CD4-positive, alpha-beta T cell treated with Interleukin-2 at 100 ng/mL for 4 hours (primary cell): ENCODE measurements around the gene CHD5.
"Not testable (repeated sequence)": the region's sequence is repeated elsewhere in the genome, so short reads cannot be mapped to it uniquely, and the experiment has no call there.

Experiments
- DNase-seq: peaks from one replicate; pipeline ENCODE4 v3.0.0-alpha.2; 2020; ENCODE audit warnings: low spot score

The CHD5 gene

GRCh38 chr1:6084781-6085495 is 95.2 kb downstream of the CHD5 start:
- no peak for DNase-seq

- DNase-seq, result no peak
These were observed 96.2 kb downstream of the CHD5 start for GRCh38 chr1:6083801-6084446.

GRCh38 chr1:6083385-6083784 is 96.7 kb downstream of the CHD5 start:
- DNase-seq, result no peak

- no peak for DNase-seq
These were observed 97.6 kb downstream of the CHD5 start for GRCh38 chr1:6082430-6082971.

- no peak for DNase-seq
These were observed 98.2 kb downstream of the CHD5 start for GRCh38 chr1:6081901-6082300.

- no peak for DNase-seq
These were observed 99.7 kb downstream of the CHD5 start for GRCh38 chr1:6080469-6080868.

DNA sequence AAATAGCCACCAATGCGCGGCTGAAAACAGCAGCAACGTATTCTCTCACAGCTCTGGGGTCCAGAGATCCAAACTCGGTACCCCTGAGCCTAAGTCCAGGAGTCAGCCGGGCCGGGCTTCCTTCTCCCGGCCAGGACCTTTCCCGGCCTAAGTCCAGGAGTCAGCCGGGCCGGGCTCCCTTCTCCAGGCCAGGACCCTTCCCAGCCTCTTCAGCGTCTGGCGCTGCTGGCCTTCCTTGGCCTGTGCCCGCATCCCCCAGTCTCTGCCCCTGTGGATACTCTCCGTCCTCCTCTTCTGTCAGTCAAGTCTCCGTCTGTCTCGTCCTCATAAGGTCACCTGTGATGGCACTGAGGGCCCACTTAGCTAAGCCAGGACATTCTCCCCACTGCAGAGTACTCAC is 102.2 kb downstream of the CHD5 start:
- no peak for DNase-seq

DNA sequence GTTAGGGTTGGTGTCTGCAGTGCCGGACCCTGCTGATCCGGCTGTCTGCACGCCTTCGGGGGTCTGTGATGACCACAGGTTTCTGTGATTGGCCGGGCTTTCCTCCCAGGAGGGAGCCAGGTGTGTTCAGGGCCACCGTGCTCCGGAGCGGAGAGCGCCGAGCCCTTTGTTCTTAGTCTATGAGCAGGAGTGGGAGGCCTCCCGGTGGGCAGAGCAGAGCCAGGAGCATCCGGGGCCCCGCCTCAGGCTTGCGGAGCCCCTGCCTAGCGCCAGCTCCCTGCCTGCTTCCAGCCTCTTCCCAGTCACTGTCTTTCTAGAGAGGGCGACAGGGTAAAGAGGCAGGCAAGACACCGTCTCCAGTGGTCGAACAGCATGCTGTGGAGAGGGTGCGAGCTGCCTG is 102.6 kb downstream of the CHD5 start:
- DNase-seq, result no peak

DNA sequence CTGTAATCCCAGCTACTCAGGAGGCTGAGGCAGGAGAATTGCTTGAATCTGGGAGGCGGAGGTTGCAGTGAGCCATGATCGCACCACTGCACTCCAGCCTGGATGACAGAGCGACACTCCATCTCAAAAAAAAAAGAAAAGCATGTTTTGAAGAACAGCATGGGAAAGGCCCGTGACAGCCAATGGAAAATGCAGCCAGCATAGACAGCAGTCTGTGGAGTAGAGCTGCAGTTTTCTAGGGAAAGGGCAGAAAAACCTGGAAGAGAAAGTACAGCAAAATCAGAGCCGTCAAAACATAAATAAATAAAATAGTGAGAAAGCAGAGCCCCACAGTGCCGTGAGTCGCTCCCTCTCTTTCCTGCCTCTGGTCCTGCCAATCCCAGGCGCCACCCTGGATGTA is 103.1 kb downstream of the CHD5 start:
- DNase-seq, result not testable (repeated sequence)

DNA sequence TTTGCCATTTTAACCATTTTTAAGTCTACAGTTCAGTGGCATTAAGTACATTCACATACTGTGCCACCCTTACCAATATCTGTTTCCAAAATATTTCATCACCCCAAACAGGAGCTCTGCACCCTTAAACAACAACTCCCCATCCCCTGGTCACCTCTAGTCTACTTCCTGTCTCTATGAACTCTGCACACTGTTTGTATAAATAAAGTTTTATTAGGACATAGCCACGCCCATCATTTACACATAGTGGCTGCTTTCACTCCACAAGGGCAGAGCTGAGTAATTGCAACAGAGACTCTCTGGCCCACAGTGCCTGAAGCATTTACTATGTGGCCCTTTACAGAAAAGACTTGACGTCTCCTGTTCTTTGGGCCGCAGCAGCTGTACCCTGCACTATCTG is 104.4 kb downstream of the CHD5 start:
- no peak for DNase-seq

GRCh38 chr1:6074192-6074901 is 105.8 kb downstream of the CHD5 start:
- no peak for DNase-seq

DNA sequence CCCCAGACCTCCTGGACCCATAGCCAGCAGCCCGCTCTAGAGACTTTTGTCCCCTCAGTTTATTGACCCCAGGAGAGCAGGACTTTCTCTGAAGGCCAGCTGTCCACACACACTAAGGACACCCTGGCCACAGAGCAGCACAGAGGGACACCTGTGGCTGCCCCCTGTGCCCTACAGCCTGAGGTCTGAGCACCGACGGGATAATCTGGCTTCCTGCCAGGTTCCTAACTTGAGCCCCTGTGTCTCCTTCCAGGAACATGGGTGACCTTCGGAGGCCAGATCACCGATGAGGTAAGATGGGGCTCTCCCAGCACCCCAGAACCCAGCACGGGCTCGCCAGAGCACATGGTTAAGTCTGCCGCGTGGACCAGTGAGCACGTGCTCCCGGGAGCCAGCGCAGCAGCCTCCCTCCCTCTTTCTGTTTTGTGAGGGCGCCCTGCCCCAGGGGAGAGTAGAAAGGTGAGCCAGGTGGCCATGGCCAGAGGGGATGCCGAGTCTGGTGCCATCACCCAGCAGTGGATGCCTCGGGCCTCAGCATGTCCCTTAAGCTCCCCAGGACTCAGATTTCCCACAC is 106.6 kb downstream of the CHD5 start:
- no peak for DNase-seq

DNA sequence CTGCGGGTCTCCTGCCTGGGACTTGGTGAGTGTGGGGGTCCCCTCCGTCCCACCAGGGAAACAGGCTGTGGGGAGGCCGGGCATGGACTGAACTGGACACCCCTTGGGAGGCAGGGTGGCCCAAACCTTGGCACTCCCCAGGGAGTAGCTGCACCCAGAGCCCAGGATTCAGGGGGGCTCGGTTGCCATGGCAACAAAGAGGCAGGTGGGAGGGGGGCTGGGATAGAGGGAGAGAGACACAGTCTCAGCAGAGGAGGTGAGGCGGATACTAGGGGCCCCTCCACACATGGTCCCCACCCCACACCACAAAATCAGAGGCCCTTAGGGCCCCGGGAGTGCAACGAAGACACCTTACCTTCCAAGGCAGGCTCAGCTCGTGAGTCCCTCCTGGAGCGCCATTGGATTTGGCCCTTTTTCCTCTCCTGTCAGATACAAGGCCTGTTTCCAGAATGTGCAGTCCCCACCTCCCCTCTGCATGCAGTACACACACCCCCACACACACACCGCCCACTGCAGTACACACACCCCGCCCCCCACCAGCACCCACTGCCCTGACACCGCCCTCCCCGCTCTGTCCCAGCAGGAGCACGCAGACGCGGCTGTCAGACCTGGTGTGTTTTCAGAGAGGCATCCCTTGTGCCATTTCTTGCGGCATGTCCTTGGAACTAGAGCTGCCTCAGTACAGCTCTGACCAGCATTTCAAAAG is 107.2 kb downstream of the CHD5 start:
- no peak for DNase-seq

- DNase-seq, result no peak
These were observed 108.9 kb downstream of the CHD5 start for GRCh38 chr1:6071219-6071618.

DNA sequence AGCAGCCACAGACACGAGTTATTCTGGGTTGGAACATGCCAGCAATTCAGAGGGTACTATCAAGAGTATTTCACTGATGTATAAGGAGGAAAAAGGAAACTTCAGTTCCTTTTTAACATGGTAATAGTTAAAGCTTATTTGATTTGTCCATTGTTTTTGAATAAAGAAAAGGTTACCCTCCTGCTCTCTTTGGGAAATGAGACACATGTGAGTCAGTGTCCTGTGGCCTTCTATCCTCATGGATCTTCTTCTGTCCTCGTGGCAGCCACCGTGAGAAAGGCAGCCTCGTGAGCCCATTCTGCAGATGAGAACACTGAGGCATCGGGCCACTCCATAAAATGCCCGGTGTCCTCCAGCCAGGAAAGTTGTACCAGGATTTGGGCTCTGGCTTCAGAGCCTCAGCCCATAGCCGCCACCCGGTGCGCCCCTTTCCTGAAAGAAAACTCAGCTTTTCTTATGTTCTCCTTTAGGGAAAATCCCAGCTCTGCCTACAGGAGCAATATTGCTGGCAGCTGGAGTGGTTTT is 109.6 kb downstream of the CHD5 start:
- DNase-seq, result no peak

- DNase-seq, result no peak
These were observed 110.5 kb downstream of the CHD5 start for GRCh38 chr1:6069573-6069972.

DNA sequence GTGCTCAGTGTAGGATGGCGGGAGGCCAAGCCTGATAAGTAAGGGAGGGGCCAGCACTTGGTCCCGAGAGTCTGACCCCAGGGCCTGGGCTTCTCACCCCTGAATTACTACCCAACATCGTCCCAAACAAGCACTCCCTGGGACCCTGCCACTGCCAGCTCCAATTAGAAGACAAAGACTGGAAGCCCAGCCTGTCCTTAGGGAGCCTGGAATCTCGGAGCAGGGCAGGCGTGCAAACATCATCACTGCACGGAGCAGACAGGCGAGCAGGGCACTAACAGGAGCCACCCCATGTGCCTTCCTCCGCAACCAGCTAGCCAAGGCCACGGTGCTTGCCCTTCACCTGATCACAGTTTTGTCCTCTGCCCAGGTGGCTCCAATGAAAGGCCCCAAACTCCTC is 111.2 kb downstream of the CHD5 start:
- no peak for DNase-seq

DNA sequence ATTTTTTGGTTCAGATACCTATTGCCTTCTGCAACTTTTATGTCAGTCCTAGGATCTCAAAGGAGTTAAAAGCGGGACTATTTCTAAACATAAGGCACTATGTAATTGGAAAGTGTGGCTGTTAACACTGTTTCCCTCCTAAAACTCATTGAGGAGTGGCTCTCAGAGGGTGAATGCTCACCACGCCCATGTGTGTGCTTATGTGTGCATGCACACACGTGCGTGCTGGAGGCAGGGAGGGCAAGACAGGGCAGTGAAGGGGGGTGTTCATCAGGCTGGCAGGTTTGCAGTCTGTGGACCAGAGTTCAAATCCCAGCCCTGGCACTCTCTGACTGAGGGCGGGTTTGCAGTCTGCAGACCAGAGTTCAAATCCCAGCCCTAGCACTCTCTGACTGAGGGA is 112.0 kb downstream of the CHD5 start:
- no peak for DNase-seq

GRCh38 chr1:6066680-6067079 is 113.4 kb downstream of the CHD5 start:
- no peak for DNase-seq

DNA sequence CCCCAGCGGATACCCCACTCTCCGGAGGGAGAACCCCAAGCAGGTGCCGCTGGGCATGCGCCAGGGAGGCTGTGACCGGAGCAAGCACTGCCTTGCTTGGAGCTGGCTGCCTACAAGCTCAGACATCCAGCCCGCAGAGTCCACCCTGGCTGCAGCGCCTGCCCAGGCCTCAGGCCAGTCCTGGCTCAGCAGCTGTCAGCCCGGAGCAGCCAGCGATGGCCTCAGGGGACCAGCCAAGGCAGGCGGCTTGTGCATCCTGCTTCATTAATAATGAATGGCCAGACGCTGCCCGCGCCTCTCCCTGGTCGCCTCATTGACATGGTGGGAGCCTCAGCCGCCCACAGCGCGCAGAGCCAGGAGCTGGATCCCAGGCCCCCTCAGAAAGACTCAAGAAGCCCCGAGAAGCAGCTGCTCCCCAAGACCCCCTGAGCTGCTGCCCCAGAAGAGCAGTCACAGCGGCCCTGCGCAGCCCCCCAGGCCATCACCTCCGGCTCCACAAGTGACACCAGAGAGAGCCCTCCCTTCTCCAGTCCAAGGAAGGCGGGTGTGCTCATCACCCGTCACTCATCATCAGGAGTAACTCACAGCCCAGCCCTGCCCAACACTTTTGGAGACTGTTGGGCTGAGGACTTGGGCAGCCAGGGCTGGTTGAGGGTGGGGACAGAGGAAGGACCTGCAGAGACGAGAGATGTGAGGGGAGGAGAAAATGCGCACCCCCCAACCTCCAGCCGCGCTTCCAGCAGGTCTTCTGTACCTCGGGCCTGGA is 114.8 kb downstream of the CHD5 start:
- no peak for DNase-seq

GRCh38 chr1:6063532-6064053 is 116.5 kb downstream of the CHD5 start:
- DNase-seq, result not testable (repeated sequence)
